Naive thymus-derived CD4-positive, alpha-beta T cell (primary cell): ENCODE measurements around the gene ABL2. TPM values are rescaled to one million over a fixed set of nuclear protein-coding genes. Genes with fewer than 3 reads are reported as not detected.

ENCODE experiments used
- ATAC-seq: fragments of 150-1000 bp; cut with Tn5 transposase; 2 replicates; pipeline ENCODE4 v1.10.0; 2021; ENCODE audit warnings: mild to moderate bottlenecking, moderate library complexity
- CTCF ChIA-PET: fragments of 350-600 bp; sonication (Branson Sonifier 250); formaldehyde crosslinking; loops from one replicate; lab custom pipeline; 2021; ENCODE audit warnings: antibody characterized with exemption; lab: Charles Lee
- POLR2A ChIA-PET: fragments of 350-600 bp; sonication (Branson Sonifier 250); formaldehyde crosslinking; loops from one replicate; lab custom pipeline; 2021; ENCODE audit warnings: antibody characterized with exemption, inconsistent platforms; lab: Charles Lee
- DNase-seq, 9 donors: peaks; one replicate each; pipeline versions ENCODE4 v3.0.0 to v3.0.0-alpha.2; 2020 to 2022; ENCODE audit warnings: mixed read lengths in 1 of 9
- H3K27ac ChIP-seq: one replicate; pipeline ENCODE4 v1.7.0; 2013; ENCODE audit warnings: mild to moderate bottlenecking, low read depth, low read length, moderate library complexity
- H3K27me3 ChIP-seq, 2 donors: one replicate each; pipeline ENCODE4 v1.7.0; 2013; ENCODE audit warnings: low read length in 2 of 2, mild to moderate bottlenecking in 2 of 2, moderate library complexity in 2 of 2; ENCODE audit not compliant: control insufficient read depth in 2 of 2, insufficient read depth in 2 of 2
- H3K36me3 ChIP-seq, 3 experiments: 1 replicate in 2 of 3; 2 replicates in 1 of 3; pipeline ENCODE4 v1.7.0; 2013; ENCODE audit warnings: low read length in 3 of 3, mild to moderate bottlenecking in 3 of 3, moderate library complexity in 1 of 3; ENCODE audit not compliant: insufficient read depth in 3 of 3, control insufficient read depth in 2 of 3
- H3K4me1 ChIP-seq, 2 donors: one replicate each; pipeline ENCODE4 v1.7.0; 2013; ENCODE audit warnings: low read length in 2 of 2, mild to moderate bottlenecking in 2 of 2, moderate library complexity in 1 of 2; ENCODE audit not compliant: control insufficient read depth in 2 of 2, insufficient read depth in 2 of 2
- H3K4me3 ChIP-seq: 2 replicates; pipeline ENCODE4 v1.7.0; 2013; ENCODE audit warnings: mild to moderate bottlenecking, low read length
- H3K9me3 ChIP-seq, 3 experiments: 1 replicate in 2 of 3; 2 replicates in 1 of 3; pipeline ENCODE4 v1.7.0; 2013; ENCODE audit warnings: low read length in 3 of 3; ENCODE audit not compliant: control insufficient read depth in 2 of 3
- H3K27ac Mint-ChIP-seq, 9 donors: one replicate each; pipeline ENCODE4 v1.8.0; 2020 to 2022; ENCODE audit warnings: mixed read lengths in 9 of 9, mild to moderate bottlenecking in 8 of 9, moderate library complexity in 5 of 9, inconsistent platforms in 2 of 9
- H3K27me3 Mint-ChIP-seq, 5 donors: one replicate each; pipeline ENCODE4 v1.8.0; 2021 to 2022; ENCODE audit warnings: mixed read lengths in 5 of 5, mild to moderate bottlenecking in 1 of 5
- H3K36me3 Mint-ChIP-seq, 5 donors: one replicate each; pipeline ENCODE4 v1.8.0; 2020 to 2022; ENCODE audit warnings: mixed read lengths in 5 of 5, mild to moderate bottlenecking in 3 of 5, inconsistent platforms in 1 of 5
- H3K4me1 Mint-ChIP-seq, 7 donors: one replicate each; pipeline ENCODE4 v1.8.0; 2020 to 2022; ENCODE audit warnings: mixed read lengths in 7 of 7, mild to moderate bottlenecking in 3 of 7, inconsistent platforms in 1 of 7
- H3K4me3 Mint-ChIP-seq, 10 donors: one replicate each; pipeline ENCODE4 v1.8.0; 2020 to 2022; ENCODE audit warnings: mild to moderate bottlenecking in 10 of 10, mixed read lengths in 10 of 10, moderate library complexity in 6 of 10, inconsistent platforms in 2 of 10
- H3K9me3 Mint-ChIP-seq, 11 donors: one replicate each; pipeline ENCODE4 v1.8.0; 2020 to 2022; ENCODE audit warnings: mixed read lengths in 11 of 11, mild to moderate bottlenecking in 4 of 11, inconsistent platforms in 1 of 11, moderate library complexity in 1 of 11
- intact Hi-C, 2 donors: fragments of 100-400 bp; cut with micrococcal nuclease; formaldehyde crosslinking; loops; one replicate each; pipeline ENCODE4 v1.15.1; 2023
- polyA plus RNA-seq, 2 donors: library from polyadenylated mRNA; unstranded; fragments of 300-500 nt; fragmentation: Illumina TruSeq; gene quantifications; one replicate each; pipeline ENCODE4 v1.2.3, GENCODE V29; 2021
- total RNA-seq, 6 experiments: library from RNA in 5 of 6; stranded (reverse) in 5 of 6; gene quantifications; 1 replicate in 5 of 6; 2 replicates in 1 of 6; pipeline ENCODE4 v1.2.3 and lab custom pipeline; 2021 to 2026

The ABL2 gene
- total and polyA plus RNA-seq, 7 experiments from 2014 or later, result 1.9 to 20.1 (median 17.1) TPM

GRCh38 chr1:179121159-179121938 is 108.1 kb downstream of the ABL2 start:
- H3K4me1 ChIP-seq, result no peaks in the 10 kb centered on the region
- no peak overlapping the region for H3K4me3 Mint-ChIP-seq
- H3K27me3 ChIP-seq, result no peaks in the 10 kb centered on the region
- ChIA-PET POLR2A (interaction anchor here (0.6 to 0.9 kb wide), 2 partner anchors 178 to 247 kb away, joined by 3 read pairs; no protein-coding TSS in a partner anchor), CTCF (interaction anchor here (0.7 to 2.5 kb wide), 11 partner anchors 8 to 689 kb away, joined by 3 to 20 read pairs (median 4); partner anchors contain the start of gene AXDND1)
- H3K27me3 Mint-ChIP-seq, result no peaks in the 10 kb centered on the region
- ATAC-seq (peak; percentile 47), DNase-seq (peak in 7 of 9 donors; percentile 22 to 58 (median 46))
- no peak overlapping the region for H3K27ac ChIP-seq
- intact Hi-C loops, result loop anchor here (1.0 to 2.0 kb wide), 4 partner anchors 43 to 248 kb away; no protein-coding TSS in a partner anchor
- H3K4me1 Mint-ChIP-seq, result peaks cover 0 to 12% (median 3%) of the 10 kb centered on the region in 7 donors
- H3K9me3 ChIP-seq, result no peaks in the 10 kb centered on the region
- no peak overlapping the region for H3K27ac Mint-ChIP-seq
- peaks cover 0 to 35% (median 0%) of the 10 kb centered on the region in 3 experiments for H3K36me3 ChIP-seq
- peaks cover 0 to 42% (median 28%) of the 10 kb centered on the region in 5 donors for H3K36me3 Mint-ChIP-seq
- no peaks in the 10 kb centered on the region for H3K9me3 Mint-ChIP-seq
- no peak overlapping the region for H3K4me3 ChIP-seq

DNA sequence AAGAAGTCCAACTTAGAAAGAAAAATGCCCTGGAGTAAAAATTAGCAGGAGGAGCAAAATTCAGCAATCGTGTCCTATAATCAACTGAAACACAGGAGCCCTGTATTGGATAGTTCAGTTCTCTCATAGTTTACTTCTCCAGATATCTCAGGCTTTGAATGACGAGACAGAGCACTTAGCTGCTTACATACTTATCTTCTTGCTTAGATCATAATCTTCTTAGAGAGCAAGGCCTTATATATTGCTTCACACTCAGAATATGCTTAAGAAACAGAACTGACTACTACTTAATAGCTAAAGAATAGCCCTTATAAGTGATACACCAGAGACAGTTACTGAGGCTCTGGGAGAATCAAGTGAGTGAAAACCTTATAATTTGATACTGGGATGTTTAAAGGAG is 108.7 kb downstream of the ABL2 start:
- peaks cover 0 to 41% (median 28%) of the 10 kb centered on the region in 5 donors for H3K36me3 Mint-ChIP-seq
- POLR2A ChIA-PET, result interaction anchor here (0.9 kb wide), 1 partner anchor 247 kb away, joined by 3 read pairs; no protein-coding TSS in a partner anchor
- Histone ChIP-seq H3K36me3 (peaks cover 0 to 32% (median 0%) of the 10 kb centered on the region in 3 experiments), H3K4me1 (no peaks in the 10 kb centered on the region), H3K27ac (no peak overlapping the region), H3K4me3 (no peak overlapping the region), H3K9me3 (no peaks in the 10 kb centered on the region), H3K27me3 (no peaks in the 10 kb centered on the region)
- no peaks in the 10 kb centered on the region for H3K27me3 Mint-ChIP-seq
- intact Hi-C loops, result loop anchor here (1.0 to 2.0 kb wide), 4 partner anchors 42 to 249 kb away; no protein-coding TSS in a partner anchor
- peaks cover 0 to 12% (median 3%) of the 10 kb centered on the region in 7 donors for H3K4me1 Mint-ChIP-seq
- no peak for DNase-seq
- no peak overlapping the region for H3K27ac Mint-ChIP-seq
- no peak for ATAC-seq
- no peak overlapping the region for H3K4me3 Mint-ChIP-seq
- no peaks in the 10 kb centered on the region for H3K9me3 Mint-ChIP-seq
- CTCF ChIA-PET, result interaction anchor here (0.9 to 2.5 kb wide), 11 partner anchors 8 to 257 kb away, joined by 3 to 20 read pairs (median 3); partner anchors contain the start of gene AXDND1

- Histone ChIP-seq H3K36me3 (peaks cover 0 to 30% (median 0%) of the 10 kb centered on the region in 3 experiments), H3K9me3 (no peaks in the 10 kb centered on the region), H3K4me1 (no peaks in the 10 kb centered on the region), H3K27me3 (no peaks in the 10 kb centered on the region), H3K27ac (no peak overlapping the region), H3K4me3 (no peak overlapping the region)
- no peak for DNase-seq
- ATAC-seq, result no peak
- Mint-ChIP-seq H3K36me3 (peaks cover under 1 to 38% (median 22%) of the 10 kb centered on the region in 5 donors), H3K4me1 (peaks cover 0 to 9% (median 0%) of the 10 kb centered on the region in 7 donors), H3K9me3 (no peaks in the 10 kb centered on the region), H3K27ac (no peak overlapping the region), H3K27me3 (no peaks in the 10 kb centered on the region), H3K4me3 (no peak overlapping the region)
- ChIA-PET POLR2A (no interaction called here), CTCF (interaction anchor here (0.7 to 2.5 kb wide), 4 partner anchors 42 to 250 kb away, joined by 3 to 20 read pairs (median 4); partner anchors contain the start of gene AXDND1)
- intact Hi-C loops, result no loop called here
Measured at GRCh38 chr1:179119513-179119912, 110.0 kb downstream of the ABL2 start.

DNA sequence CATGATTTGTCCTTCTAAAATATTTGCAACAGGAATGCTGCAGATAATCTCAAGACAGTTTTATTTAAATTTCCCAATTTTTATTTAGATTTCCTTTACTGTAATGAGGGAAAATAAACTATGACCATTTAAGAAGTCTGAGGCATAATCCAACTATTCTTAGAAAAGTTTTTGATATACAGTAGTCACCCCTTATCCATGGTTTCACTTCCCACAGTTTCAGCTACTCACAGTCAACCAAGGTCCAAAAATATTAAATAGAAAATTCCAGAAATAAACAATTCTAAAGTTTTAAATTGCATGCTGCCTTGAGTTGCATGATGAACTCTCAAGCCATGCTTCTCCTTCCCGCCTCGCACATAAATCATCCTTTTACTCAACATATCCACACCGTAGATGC is 114.3 kb downstream of the ABL2 start:
- Histone ChIP-seq H3K27ac (no peak overlapping the region), H3K9me3 (no peaks in the 10 kb centered on the region), H3K27me3 (no peaks in the 10 kb centered on the region), H3K36me3 (peaks cover 0 to 41% (median 5%) of the 10 kb centered on the region in 3 experiments), H3K4me3 (no peak overlapping the region), H3K4me1 (no peaks in the 10 kb centered on the region)
- ChIA-PET POLR2A (no interaction called here), CTCF (no interaction called here)
- intact Hi-C loops, result no loop called here
- Mint-ChIP-seq H3K27me3 (no peaks in the 10 kb centered on the region), H3K4me1 (peaks cover 0 to 2% (median 0%) of the 10 kb centered on the region in 7 donors), H3K9me3 (no peaks in the 10 kb centered on the region), H3K4me3 (no peak overlapping the region), H3K36me3 (peaks cover 6 to 48% (median 19%) of the 10 kb centered on the region in 5 donors), H3K27ac (no peak overlapping the region)
- ATAC-seq, result no peak
- no peak for DNase-seq

DNA sequence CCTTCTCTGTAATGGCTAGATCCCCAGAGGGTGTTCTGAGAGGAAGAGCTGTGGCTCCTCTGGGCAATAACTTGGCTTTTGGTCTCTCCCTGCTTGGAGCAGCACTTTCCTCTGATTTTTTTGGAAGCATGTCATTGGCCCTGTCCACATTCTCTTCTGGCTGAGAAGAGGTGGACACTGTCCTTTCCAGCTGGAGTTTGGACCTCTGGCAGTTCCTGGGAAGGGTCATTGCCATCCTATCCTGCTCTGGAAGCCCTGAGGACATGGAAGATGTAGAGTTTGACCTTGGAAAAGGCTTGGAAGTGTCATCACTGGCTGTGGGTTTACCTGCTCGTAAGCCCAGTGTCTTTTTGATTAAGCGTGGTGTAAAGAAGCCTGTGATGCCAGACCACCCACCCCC is 120.8 kb downstream of the ABL2 start:
- no peak for ATAC-seq
- ChIA-PET POLR2A (no interaction called here), CTCF (no interaction called here)
- Mint-ChIP-seq H3K27ac (no peak overlapping the region), H3K9me3 (no peaks in the 10 kb centered on the region), H3K36me3 (peaks cover 0 to 40% (median 7%) of the 10 kb centered on the region in 5 donors), H3K27me3 (no peaks in the 10 kb centered on the region), H3K4me1 (no peaks in the 10 kb centered on the region), H3K4me3 (no peak overlapping the region)
- DNase-seq, result no peak
- intact Hi-C loops, result no loop called here
- Histone ChIP-seq H3K4me3 (no peak overlapping the region), H3K4me1 (no peaks in the 10 kb centered on the region), H3K27me3 (no peaks in the 10 kb centered on the region), H3K27ac (no peak overlapping the region), H3K36me3 (peaks cover 0 to 44% (median 9%) of the 10 kb centered on the region in 3 experiments), H3K9me3 (no peaks in the 10 kb centered on the region)

- no peaks in the 10 kb centered on the region for H3K9me3 ChIP-seq
- no peaks in the 10 kb centered on the region for H3K27me3 ChIP-seq
- H3K4me3 ChIP-seq, result no peak overlapping the region
- peaks cover 0 to 44% (median 9%) of the 10 kb centered on the region in 3 experiments for H3K36me3 ChIP-seq
- peaks cover 0 to 40% (median 7%) of the 10 kb centered on the region in 5 donors for H3K36me3 Mint-ChIP-seq
- CTCF ChIA-PET, result interaction anchor here (0.5 kb wide), 1 partner anchor 167 kb away, joined by 4 read pairs; no protein-coding TSS in a partner anchor
- DNase-seq (no peak), ATAC-seq (no peak)
- POLR2A ChIA-PET, result interaction anchor here (0.6 kb wide), 1 partner anchor 115 kb away, joined by 3 read pairs; no protein-coding TSS in a partner anchor
- H3K4me3 Mint-ChIP-seq, result no peak overlapping the region
- H3K4me1 Mint-ChIP-seq, result no peaks in the 10 kb centered on the region
- no peaks in the 10 kb centered on the region for H3K9me3 Mint-ChIP-seq
- no peaks in the 10 kb centered on the region for H3K27me3 Mint-ChIP-seq
- no peaks in the 10 kb centered on the region for H3K4me1 ChIP-seq
- intact Hi-C loops, result no loop called here
- peak overlapping the region in 2 of 9 donors; percentile 4 to 5 for H3K27ac Mint-ChIP-seq
- no peak overlapping the region for H3K27ac ChIP-seq
Measured at GRCh38 chr1:179107706-179108629, 121.5 kb downstream of the ABL2 start.
